ENCODE measurements around the gene PRMT7.
A peak's percentile ranks its signal among the peaks of the same experiment; 100 is the strongest.

The PRMT7 gene, protein sequence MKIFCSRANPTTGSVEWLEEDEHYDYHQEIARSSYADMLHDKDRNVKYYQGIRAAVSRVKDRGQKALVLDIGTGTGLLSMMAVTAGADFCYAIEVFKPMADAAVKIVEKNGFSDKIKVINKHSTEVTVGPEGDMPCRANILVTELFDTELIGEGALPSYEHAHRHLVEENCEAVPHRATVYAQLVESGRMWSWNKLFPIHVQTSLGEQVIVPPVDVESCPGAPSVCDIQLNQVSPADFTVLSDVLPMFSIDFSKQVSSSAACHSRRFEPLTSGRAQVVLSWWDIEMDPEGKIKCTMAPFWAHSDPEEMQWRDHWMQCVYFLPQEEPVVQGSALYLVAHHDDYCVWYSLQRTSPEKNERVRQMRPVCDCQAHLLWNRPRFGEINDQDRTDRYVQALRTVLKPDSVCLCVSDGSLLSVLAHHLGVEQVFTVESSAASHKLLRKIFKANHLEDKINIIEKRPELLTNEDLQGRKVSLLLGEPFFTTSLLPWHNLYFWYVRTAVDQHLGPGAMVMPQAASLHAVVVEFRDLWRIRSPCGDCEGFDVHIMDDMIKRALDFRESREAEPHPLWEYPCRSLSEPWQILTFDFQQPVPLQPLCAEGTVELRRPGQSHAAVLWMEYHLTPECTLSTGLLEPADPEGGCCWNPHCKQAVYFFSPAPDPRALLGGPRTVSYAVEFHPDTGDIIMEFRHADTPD

GRCh38 chr16:68310774-68311511 lies at the start of gene PRMT7, which contains the start of gene SLC7A6OS:
Gene PRMT7, plus strand, starts transcription at chr16:68311019. Its CDS starts 4,961 bp downstream, at chr16:68315980.
Gene SLC7A6OS, minus strand, starts transcription at chr16:68310946. Its CDS starts 20 bp downstream, at chr16:68310926.
- peak; percentile 88 for DNase-seq (ENCODE audit: low spot score)

- no peak for DNase-seq (ENCODE audit: low spot score)
Measured at GRCh38 chr16:68263559-68264127, 47.2 kb upstream of the PRMT7 start.

- DNase-seq (ENCODE audit: low spot score) = peak; percentile 89
Measured at GRCh38 chr16:68264128-68265077, 46.4 kb upstream of the PRMT7 start, which contains the start of gene SLC7A6. Gene SLC7A6, plus strand, starts transcription at chr16:68264526. Its CDS starts 10,201 bp downstream, at chr16:68274727.

- DNase-seq (ENCODE audit: low spot score) = no peak
Measured at GRCh38 chr16:68265078-68265920, 45.5 kb upstream of the PRMT7 start.

DNA sequence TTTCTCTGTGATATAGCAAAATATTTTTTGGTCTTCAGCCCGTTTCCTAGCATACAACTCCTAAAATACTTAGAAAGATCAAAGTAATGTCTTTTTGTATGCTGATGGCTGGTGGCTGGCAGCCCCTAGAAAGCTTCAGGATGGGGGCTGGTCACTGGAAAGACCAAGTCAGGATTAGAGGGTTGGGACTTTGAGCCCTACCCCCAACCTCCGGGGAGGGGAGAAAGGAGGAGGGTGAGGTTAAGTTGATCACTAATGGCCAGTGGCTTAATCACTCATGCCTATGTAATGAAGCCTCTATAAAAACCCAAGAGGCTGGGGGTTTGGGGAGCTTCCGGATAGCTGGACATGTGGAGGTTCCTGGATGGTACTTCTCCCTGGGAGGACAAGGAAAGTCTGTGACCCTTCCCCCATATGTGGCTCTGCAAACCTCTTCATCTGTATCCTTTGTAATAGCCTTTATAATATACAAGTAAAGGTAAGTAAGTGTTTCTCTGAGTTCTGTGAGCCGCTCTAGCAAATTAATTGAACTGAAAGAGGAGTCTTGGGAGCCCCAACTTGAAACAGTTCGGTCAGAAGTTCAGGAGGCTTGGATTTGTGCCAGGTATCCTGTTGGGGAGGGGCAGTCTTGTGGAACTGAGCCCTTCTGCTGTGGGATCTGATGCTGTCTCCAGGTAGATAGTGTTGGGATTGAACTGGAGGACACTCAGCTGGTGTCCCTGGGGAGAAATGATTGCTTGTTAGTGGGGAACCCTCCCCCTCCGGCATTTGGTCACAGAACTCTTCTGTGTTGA lies 43.0 kb upstream of the PRMT7 start:
- no peak for DNase-seq (ENCODE audit: low spot score)

GRCh38 chr16:68269793-68270192 lies 41.0 kb upstream of the PRMT7 start:
- no peak for DNase-seq (ENCODE audit: low spot score)

- DNase-seq (ENCODE audit: low spot score) = no peak
Measured at GRCh38 chr16:68270353-68270752, 40.5 kb upstream of the PRMT7 start.

DNA sequence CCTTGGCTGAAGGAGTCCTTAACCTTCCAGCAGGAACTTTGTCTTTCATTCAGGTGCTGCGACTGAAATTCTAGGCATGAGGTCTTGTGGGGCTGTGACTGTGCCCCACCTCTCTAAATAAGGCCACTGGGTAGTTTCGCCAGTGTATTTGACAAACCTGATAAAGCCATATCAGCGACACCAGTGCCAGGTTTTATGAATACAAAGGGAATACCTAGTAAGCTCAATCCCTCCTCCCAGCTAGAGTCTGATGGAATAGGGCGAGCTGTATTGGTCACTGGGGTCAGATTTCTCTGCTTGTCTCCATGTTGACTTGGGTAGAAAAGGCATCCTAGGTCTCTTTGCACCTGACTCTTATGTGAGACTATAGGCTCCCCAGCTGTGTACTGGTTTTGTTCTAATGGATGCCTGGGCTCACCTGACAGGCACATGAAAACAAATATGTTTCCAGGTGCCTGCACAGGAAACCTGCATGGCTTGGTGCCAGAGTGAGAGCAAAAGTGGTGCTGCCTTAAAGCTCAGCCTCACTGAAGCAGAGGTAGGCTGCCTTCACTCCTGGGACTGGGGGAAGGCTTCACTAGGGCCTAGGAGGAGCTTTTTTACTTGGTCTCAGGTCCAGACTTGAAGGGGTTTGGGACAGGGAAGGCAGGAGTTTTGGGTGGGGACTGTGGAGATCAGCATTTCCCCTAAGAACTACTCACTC lies 38.2 kb upstream of the PRMT7 start:
- no peak for DNase-seq (ENCODE audit: low spot score)

DNA sequence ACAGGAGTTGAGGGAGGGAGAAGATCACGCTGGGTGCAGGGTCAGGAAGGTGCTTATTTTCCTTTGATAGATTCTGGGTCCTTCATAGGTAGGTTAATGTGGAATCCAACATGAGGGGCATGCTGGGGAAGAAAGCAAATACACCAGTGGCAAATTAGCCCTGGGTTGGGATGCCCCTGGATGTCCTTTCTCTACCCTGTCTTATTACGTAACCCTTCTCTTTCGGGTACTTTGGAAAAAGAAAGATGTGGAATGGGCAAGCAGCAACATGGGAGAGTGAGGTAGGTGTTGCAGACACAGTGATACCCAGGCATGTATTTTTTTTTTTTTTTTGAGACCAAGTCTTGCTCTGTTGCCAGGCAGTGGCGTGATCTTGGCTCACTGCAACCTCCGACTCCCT lies 37.4 kb upstream of the PRMT7 start:
- no peak for DNase-seq (ENCODE audit: low spot score)

DNA sequence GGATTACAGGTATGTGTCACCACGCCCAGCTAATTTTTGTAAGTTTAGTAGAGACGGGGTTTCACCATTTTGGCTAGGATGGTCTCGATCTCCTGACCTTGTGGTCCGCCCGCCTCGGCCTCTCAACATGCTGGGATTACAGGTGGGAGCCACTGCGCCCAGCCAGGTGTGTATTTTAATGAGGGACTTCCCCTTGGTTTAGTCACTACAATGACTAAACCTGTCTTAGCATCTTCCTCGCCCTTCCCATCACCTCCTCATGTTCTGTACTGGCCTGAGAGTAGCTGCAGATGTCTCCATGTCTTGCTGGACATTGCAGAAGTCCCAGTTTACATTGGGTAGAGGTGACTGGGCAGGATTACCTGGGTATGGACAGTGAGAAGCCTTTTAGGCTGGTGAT lies 36.9 kb upstream of the PRMT7 start:
- DNase-seq (ENCODE audit: low spot score) = no peak

DNA sequence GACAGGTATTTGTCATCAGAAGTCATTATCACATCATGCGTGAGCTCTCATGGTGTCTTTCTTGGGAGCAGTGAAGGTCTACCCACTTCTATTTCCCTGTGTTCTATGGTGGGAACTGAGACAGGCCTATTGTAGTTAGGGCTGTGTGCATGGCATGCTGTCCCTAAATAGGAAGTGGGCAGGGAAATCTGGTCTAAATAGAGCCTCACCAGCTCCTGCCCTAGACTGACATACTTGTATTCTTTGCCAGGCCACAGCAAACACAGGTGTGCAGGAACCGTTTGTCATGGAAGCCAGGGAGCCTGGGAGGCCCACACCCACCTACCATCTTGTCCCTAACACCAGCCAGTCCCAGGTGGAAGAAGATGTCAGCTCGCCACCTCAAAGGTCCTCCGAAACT lies 36.4 kb upstream of the PRMT7 start:
- DNase-seq (ENCODE audit: low spot score) = no peak

GRCh38 chr16:68275611-68276191 lies 35.1 kb upstream of the PRMT7 start:
- no peak for DNase-seq (ENCODE audit: low spot score)

GRCh38 chr16:68276223-68276622 lies 34.6 kb upstream of the PRMT7 start:
- DNase-seq (ENCODE audit: low spot score) = no peak

DNA sequence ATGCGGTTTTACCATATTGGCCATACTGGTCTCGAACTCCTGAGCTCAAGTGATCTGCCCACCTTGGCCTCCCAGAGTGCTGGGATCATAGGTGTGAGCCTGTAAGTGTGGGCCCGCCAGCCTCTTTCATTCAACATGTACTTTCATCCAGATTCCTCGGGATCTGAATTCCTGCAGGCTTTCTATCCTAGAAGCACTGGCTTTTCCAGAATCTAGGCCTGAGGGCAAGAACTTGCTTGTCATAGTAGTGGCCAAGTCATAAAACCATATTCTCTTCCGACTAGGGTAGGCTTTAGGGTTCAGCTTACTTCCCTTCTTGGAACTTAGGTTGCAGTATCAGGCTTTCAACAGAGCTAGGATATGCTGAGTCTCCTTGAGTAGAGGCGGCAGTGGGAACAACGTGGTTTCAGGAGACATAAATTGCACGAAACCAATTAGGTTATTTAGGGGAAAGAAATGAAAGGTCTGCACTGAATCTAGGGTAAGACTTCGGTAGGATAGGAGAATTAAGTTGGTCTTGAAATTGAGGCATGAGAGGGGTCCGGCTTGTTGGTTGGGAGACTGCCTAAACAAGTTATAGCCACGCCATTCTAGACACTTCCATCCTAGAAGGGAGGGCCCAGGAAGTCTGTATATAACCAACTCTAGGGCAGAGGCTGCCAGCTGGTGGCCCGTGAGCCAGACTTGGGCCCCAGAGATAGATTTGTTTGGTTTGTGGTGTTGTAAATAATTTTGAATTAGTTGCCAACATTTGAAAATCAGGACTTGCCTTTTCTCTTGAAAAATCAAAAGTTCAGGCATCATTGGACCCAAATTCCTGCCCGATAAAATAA lies 30.9 kb upstream of the PRMT7 start:
- no peak for DNase-seq (ENCODE audit: low spot score)

- no peak for DNase-seq (ENCODE audit: low spot score)
Measured at GRCh38 chr16:68281368-68282063, 29.3 kb upstream of the PRMT7 start.

DNA sequence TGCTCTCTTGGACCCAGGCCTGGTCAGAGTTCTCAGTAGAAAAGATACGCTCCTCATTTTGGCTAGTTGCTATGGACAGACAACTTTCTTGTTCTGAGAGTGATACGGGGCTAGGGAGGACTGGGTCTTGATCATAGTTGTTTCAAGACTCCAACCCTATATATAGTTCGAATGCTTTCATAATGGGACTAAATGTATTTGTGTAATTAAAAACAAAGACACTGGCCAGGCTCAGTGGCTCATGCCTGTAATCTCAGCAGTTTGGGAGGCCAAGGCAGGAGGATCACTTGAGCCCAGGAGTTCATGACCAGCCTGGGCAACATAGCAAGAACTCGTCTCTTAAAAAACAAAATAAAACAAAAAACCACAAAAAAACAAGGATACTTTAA lies 28.8 kb upstream of the PRMT7 start:
- no peak for DNase-seq (ENCODE audit: low spot score)

DNA sequence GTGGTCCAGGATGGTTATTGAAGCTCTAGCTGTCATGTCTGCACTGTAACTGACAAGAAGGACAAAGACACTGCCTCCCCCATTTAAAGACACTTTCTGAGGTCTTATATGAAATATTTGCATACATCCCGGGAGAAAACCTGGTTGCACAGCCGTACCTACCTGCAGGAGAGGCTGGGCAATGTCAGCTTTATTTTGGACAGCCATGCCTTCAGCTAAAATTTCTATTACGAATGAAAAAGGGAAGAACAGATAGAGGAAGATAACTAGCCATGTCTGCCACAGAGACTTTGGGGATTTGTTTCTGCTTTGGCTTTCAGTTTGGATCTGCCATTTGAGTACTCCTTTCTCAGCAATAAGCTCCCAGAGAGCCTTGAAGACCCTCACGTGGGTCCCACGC lies 27.5 kb upstream of the PRMT7 start:
- no peak for DNase-seq (ENCODE audit: low spot score)

Measured in hematopoietic multipotent progenitor cell treated with erythropoietin and hydrocortisone succinate and interleukin-3 and kit ligand, for 17 days (in vitro differentiated cells).